Measurements from ENCODE around the gene CFAP46.

CFAP46 gene

GRCh38 chr10:132761395-132762060 is 180.8 kb downstream of the CFAP46 start:
- H3K9ac ChIP-seq: no peak overlapping the region
- no peak overlapping the region for H3K27ac ChIP-seq
- H3K4me1 ChIP-seq: peaks cover 12% of the 10 kb centered on the region; the same call in 1 of the 2 replicates
- TF ChIP-seq Cebpa-rat (IDR thresholded peaks at IDR 0.05): no peak
- no peaks in the 10 kb centered on the region for H3K9me3 ChIP-seq
- H3K36me3 ChIP-seq: peaks cover 29% of the 10 kb centered on the region; the same call in 1 of the 2 replicates
- H4K20me1 ChIP-seq: peaks cover 13% of the 10 kb centered on the region
- H3K27me3 ChIP-seq: no peaks in the 10 kb centered on the region
- no peak overlapping the region for H3K4me3 ChIP-seq
- no peak overlapping the region for H3K4me2 ChIP-seq

GRCh38 chr10:132758865-132759264 is 183.5 kb downstream of the CFAP46 start:
- Histone ChIP-seq H3K27ac (no peak overlapping the region), H3K9me3 (no peaks in the 10 kb centered on the region), H3K27me3 (no peaks in the 10 kb centered on the region), H4K20me1 (no peaks in the 10 kb centered on the region), H3K9ac (no peak overlapping the region), H3K4me3 (no peak overlapping the region), H3K4me2 (no peak overlapping the region), H3K36me3 (peaks cover 53% of the 10 kb centered on the region), H3K4me1 (no peaks in the 10 kb centered on the region)
- no peak for TF ChIP-seq Cebpa-rat (IDR thresholded peaks at IDR 0.05)
